Mesothelial cell of epicardium (in vitro differentiated cells): ENCODE data around the gene CES2. TPM values are rescaled to one million over a fixed set of nuclear protein-coding genes. Genes with fewer than 3 reads are reported as not detected.
A peak's percentile ranks its signal among the peaks of the same experiment; 100 is the strongest.

Experiments
- DNase-seq, 2 experiments: peaks; one replicate each; pipeline ENCODE4 v3.0.0; 2021; ENCODE audit warnings: low spot score in 2 of 2; ENCODE audit not compliant: unreplicated experiment in 2 of 2
- H3K27ac Mint-ChIP-seq: 2 replicates; pipeline ENCODE4 v1.8.0; 2021; ENCODE audit warnings: mixed read lengths
- H3K27me3 Mint-ChIP-seq: 2 replicates; pipeline ENCODE4 v1.8.0; 2021; ENCODE audit warnings: low read depth, mixed read lengths
- H3K36me3 Mint-ChIP-seq: 2 replicates; pipeline ENCODE4 v1.8.0; 2021; ENCODE audit warnings: mixed read lengths
- H3K4me1 Mint-ChIP-seq: 2 replicates; pipeline ENCODE4 v1.8.0; 2021; ENCODE audit warnings: mixed read lengths
- H3K4me3 Mint-ChIP-seq: 2 replicates; pipeline ENCODE4 v1.8.0; 2021; ENCODE audit warnings: mild to moderate bottlenecking, moderate library complexity, mixed read lengths
- H3K9me3 Mint-ChIP-seq: 2 replicates; pipeline ENCODE4 v1.8.0; 2021; ENCODE audit warnings: mixed read lengths
- total RNA-seq: library from RNA; stranded (reverse); gene quantifications from 3 replicates; pipeline ENCODE4 v1.2.1, GENCODE V29; 2021
- TF ChIP-seq, protein P1 (sequence below): fragments of 200-600 bp; sonication (generic); IDR thresholded peaks from one replicate; pipeline ENCODE4 v1.5.0; 2021; ENCODE audit warnings: antibody characterized with exemption; ENCODE audit not compliant: unreplicated experiment

The CES2 gene
- total RNA-seq, 1 donor from 2014 or later = 52.0 TPM

DNA sequence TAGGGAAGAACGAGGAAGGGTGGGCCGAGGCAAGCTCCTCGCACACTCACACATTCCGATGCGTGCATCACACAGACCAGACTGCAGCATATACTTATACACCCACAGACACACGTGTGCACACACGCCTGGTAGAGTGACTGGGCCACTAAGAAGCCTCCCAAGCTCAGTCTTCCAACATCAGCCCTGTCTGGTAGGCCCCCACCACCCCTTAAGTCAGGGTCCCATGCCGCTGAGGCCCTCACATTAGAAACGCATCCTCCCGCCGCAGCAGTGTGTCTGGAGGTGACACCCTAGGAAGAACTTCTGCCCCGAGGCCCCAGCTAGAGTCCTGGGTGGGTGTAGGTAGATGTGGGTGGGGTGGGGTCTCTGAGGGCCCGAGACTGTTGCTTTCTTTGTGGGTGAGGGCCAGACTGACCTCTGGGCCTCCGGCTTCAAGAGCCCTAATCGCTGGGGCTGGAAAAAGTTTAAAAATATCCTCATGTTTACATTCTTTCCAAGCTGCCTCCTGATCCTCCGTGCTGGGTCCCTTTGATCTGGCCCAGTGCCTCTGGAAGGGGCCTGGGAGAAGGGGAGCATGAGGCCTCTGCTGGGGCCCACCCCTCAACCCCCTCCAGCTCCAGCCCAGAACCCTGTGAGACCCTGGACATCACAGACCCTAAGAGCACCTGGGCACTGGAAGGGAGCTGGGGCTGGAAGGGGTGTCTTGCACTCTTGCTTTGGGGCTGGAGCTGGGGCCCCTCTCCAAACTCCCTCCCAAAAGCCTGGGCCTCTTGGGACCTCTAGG lies 30.3 kb upstream of the CES2 start:
- DNase-seq = no peak
- H3K4me1 Mint-ChIP-seq = peaks cover 43% of the 10 kb centered on the region
- peak overlapping the region; percentile 89 for H3K27ac Mint-ChIP-seq
- H3K27me3 Mint-ChIP-seq = peaks cover 12% of the 10 kb centered on the region
- H3K36me3 Mint-ChIP-seq = no peaks in the 10 kb centered on the region
- no peak overlapping the region for H3K4me3 Mint-ChIP-seq
- H3K9me3 Mint-ChIP-seq = no peaks in the 10 kb centered on the region
- TF ChIP-seq, protein P1, sequence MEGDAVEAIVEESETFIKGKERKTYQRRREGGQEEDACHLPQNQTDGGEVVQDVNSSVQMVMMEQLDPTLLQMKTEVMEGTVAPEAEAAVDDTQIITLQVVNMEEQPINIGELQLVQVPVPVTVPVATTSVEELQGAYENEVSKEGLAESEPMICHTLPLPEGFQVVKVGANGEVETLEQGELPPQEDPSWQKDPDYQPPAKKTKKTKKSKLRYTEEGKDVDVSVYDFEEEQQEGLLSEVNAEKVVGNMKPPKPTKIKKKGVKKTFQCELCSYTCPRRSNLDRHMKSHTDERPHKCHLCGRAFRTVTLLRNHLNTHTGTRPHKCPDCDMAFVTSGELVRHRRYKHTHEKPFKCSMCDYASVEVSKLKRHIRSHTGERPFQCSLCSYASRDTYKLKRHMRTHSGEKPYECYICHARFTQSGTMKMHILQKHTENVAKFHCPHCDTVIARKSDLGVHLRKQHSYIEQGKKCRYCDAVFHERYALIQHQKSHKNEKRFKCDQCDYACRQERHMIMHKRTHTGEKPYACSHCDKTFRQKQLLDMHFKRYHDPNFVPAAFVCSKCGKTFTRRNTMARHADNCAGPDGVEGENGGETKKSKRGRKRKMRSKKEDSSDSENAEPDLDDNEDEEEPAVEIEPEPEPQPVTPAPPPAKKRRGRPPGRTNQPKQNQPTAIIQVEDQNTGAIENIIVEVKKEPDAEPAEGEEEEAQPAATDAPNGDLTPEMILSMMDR = no peak

DNA sequence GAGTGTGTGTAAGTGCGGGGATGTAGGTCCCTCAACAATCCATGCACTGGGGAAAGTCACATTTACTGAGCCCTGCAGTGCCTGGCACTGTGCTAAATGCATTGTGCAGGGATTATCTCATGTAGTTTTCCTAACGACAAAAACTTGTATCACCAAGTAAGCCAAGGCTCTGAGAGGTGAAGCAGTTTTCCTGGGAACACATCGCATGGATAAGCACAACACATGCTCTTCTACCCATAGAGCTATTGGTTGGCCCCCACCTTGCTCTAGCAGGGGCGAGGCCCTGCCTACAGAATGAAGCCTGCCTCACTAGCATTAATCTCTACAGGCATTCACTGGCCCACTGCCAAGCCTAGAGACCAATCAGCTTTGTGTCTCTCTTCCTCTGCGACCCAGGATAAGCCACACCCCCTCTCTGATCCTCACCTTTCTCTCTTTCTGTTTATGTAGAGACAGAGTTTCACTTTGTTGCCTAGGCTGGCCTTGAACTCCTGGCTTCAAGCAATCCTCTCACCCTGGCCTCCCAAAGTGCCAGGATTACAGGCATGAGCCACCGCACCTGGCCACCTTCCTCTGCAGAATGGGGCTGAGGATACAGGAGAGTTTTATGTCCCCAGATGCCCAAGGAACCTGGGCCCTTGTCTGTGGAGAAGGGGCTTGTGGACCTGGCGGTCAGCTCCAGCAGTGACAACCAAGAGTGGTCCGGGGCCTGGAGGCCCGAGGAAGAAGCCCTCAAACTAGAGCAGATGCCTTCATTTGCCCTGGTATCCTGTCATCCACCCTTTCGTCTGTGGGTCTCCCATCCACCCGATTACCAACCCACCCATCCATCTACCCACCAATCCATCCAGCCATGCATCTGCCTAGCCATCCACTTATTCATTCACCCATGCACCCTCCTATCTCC lies 29.4 kb upstream of the CES2 start:
- no peak overlapping the region for H3K4me3 Mint-ChIP-seq
- H3K4me1 Mint-ChIP-seq = peaks cover 35% of the 10 kb centered on the region
- H3K27ac Mint-ChIP-seq = peak overlapping the region; percentile 89
- TF ChIP-seq, protein P1 = no peak
- H3K36me3 Mint-ChIP-seq = no peaks in the 10 kb centered on the region
- no peaks in the 10 kb centered on the region for H3K9me3 Mint-ChIP-seq
- peaks cover 13% of the 10 kb centered on the region for H3K27me3 Mint-ChIP-seq
- DNase-seq = peak; percentile 79 to 80

DNA sequence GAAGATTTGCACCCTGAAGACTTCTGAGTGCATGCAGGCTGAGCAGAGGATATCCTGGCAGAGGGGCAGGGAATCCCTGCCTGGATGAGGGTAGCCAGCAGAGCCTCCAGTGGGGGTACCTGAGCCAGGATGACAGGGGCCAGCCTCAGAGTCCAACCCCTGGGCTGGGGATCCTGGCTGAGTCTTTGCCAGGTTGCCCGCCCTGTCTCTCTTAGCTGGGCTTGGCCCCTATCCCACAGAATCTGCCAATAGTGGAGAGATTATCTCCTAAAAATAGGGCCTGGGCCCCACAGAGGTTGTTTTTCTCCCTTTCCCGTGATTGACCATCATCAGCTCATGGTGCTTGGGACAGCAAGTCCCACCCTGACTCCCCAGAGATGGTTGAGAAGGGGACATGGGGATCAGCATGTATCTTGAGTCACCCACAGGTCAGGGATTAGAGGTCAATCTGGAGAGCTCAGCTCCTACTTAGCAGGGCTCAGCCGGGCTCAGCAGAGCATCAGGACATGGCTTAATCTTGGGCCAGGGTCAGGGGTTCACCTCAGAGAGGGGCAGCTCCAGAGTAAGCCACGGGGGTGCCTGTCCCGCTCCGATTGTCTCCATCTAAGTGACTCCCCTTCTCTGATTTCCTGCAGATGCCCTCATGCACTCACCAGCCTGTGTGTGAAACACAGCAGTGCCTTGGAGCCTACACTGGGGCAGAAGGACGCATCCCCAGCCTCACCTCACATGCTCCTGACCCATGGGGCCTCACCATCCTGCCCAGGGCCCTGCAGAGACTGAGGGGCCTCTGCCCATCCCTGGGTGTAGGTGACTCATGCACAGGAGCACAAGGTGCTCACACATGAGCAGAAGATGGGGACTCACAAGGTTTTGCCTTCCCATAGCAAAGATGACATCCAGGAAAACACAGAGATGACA lies 28.1 kb upstream of the CES2 start:
- Mint-ChIP-seq H3K4me1 (peaks cover 33% of the 10 kb centered on the region), H3K27me3 (peaks cover 13% of the 10 kb centered on the region), H3K9me3 (no peaks in the 10 kb centered on the region), H3K36me3 (no peaks in the 10 kb centered on the region), H3K4me3 (no peak overlapping the region), H3K27ac (no peak overlapping the region)
- DNase-seq = no peak
- TF ChIP-seq, protein P1 = no peak

DNA sequence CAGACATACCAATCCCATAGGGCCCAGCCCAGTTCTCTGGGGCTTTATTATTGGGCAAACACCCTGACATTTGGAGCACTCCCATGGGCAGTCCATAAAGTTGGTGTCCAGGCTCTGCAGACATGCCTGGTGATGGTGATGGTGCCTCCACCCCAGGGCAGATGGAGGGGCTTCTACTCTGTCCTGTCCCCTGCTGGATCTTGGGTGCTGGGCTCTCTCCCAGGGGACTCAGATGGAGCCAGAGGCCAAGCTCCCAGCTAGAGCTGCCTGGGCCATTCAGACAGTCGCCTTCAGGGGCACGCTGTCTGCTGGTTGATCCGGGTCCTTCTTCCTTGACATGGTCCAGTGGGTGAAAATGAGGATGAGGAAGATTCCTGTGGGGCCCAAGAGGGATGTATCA lies 27.2 kb upstream of the CES2 start:
- Mint-ChIP-seq H3K36me3 (no peaks in the 10 kb centered on the region), H3K4me1 (peaks cover 28% of the 10 kb centered on the region), H3K9me3 (no peaks in the 10 kb centered on the region), H3K27me3 (peaks cover 13% of the 10 kb centered on the region), H3K27ac (no peak overlapping the region), H3K4me3 (no peak overlapping the region)
- DNase-seq = no peak
- TF ChIP-seq, protein P1 = no peak
